G401.6 (cell line): ENCODE data around the gene CTNND1.

Experiments used
- FAIRE-seq: peaks from 2 replicates; lab custom pipeline; 2012; peaks lifted over from hg19 to GRCh38; lab: Jason Lieb, UNC

Gene CTNND1

DNA sequence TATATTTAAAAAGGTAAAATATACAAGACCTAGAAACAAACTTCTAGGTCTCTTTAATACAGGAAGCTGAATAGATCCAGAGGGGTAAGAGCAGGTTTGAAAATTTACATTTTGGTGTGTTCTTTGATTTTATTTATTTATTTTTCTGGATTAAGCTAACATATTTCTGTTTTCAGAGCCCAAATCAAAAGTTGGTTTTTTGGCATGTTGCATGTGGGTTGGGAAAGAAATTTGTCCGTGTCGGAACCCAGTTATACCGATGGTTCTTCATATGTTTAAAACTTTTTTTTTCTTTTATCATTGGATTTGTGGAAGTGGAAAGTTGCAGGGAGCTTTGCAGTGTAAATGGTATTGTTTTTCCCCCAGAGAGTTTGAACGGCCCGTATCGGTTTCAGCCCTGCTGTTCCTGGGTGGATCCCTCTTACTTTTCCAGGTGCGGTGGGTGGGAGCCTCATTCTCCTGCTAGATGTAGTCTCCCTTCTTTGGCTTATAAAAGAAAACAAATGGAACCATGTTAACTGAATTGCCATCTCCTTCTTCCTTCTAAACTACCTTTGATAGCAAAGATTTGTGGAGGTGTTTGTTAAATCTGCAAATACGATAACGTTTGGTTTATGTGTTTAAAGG, 746 bp downstream of the CTNND1 start:
- no peak for FAIRE-seq

DNA sequence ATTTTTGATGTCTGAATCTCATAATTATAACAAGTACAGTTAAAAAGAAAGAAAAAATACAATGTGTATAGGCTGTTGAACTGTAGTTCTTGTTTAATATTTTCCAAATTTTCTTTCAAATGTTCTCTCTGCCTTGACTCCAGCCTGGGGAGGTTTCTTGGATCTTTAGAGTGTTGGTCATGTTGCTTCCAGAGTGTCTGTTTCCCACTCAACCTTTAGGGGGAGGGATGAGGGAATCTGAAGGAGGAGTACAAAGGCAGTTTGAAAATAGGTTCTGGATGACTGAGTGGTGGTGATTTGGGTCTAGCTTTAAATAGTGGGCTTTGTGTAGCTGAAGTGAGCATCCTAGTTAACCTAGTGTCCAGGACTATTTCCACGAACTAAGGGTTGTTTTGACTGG, 2.0 kb downstream of the CTNND1 start:
- FAIRE-seq, result no peak

DNA sequence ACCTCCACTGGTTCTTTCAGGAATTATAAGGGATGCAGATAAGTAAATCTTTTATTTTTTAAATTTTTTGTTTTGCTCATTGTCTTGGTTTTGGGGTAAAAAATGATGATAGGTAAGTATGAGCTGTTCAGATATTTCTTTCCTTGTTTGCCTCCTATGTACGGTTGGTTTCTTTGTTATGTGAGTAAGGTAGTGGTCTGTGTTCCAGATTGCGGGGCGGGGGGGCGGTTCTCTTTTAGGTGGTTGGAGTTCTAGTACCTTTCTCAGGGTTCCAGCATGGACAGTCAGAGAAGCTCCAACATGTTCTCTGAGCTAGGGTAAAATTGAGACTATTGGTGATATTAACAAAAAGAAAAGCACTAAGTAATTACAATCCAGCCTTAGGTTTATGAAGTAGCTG, 2.4 kb downstream of the CTNND1 start:
- no peak for FAIRE-seq

DNA sequence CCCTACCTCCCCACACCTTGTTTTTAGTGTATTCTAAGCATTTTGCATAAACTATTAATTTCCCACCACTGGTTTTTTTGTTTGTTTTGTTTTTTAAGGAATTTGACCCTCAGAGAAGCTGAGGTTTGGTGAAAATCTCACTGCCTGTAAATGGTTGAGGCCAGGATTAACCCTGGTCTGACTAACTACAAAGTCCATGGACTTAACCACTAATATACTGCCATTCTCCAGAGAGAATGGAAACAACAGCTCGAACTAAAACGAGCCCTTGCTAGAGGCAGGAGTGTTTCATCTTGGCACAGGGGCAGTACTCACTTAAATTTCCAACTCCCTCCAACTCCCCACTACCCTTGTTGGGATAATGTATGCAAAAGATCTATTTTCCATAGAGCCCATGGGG, 3.0 kb downstream of the CTNND1 start:
- no peak for FAIRE-seq

DNA sequence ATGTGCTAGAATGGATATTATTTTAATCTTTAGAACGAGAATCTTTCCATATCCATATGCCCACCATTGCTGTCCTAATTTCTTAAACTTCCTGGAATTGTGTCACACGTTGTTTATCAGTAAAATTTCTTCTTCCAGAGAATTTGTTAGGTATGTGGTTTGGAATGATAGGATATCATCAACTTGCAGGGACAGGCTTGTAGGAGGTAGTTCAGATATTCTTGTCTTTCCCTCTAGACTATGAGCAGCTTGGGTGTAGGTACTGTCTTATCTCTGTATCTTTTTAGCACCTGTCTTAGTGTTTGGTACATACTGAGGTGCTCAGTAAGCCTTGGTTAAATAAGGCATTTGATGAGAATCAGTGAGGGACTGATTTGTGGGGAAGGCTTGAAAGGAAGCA, 3.4 kb downstream of the CTNND1 start:
- FAIRE-seq, result no peak

DNA sequence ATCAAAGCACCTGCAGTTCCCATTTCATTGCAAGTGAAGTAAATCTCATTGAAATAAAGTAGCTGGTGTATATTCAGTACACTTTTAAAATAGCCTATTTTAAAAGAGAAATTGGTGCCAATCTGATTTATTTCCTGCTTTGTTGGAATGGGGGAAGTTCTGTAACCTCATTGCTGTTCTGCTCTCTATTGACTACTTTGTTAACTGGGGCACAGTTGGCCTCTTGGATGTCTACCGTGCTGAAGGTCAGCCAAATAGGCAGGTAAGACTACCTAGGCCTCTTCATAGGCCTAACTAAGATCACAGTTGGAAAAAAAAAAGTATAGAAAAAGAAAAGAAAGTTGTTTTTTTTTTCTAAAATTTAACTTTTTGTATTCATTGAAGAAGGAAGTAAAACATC, 9.2 kb downstream of the CTNND1 start:
- FAIRE-seq, result no peak

- no peak for FAIRE-seq
These were observed 9.8 kb downstream of the CTNND1 start for GRCh38 chr11:57771365-57771764.

DNA sequence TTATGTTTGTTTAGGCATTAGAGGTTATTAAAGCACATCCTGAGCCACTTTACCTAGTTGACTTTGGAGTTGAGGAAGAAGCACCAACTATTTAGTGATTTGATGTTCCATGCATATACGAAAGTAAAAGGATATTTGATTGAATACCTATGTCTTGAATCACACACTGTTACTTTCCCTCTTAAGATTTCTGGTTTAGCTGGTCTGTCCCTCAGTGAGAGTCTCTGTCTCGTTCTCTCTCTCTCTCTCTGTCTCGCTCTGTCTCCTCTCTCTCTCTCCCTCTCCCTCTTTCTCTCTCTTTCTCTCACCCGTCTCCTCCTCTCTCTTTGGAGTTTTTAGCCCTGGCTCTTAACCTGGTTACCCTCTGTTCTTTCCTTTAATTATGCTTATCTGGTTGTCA, 11.0 kb downstream of the CTNND1 start:
- no peak for FAIRE-seq

- FAIRE-seq, result no peak
These were observed 11.5 kb downstream of the CTNND1 start for GRCh38 chr11:57773026-57773598.

GRCh38 chr11:57775491-57775890, 13.9 kb downstream of the CTNND1 start:
- no peak for FAIRE-seq

- FAIRE-seq, result no peak
These were observed 14.5 kb downstream of the CTNND1 start for GRCh38 chr11:57776031-57776521.

GRCh38 chr11:57776577-57777210, 15.1 kb downstream of the CTNND1 start:
- no peak for FAIRE-seq

DNA sequence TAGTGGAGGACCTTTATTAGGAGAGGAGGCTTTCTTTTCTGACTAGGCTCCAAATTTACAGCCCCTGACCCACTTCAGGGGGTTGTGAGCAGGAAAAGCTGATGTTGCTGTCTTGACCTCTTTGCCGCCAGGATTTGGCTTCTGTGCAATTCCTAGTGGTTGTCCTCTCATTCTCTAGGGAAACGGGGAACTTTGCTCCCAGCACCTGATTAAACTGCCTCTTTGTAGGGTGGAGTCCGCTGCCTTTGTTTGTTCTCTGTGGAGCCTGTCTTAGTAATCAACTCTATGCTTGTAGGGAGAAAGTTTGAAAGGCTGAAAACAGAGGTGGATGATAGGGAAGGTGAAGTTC, 16.3 kb downstream of the CTNND1 start:
- no peak for FAIRE-seq

DNA sequence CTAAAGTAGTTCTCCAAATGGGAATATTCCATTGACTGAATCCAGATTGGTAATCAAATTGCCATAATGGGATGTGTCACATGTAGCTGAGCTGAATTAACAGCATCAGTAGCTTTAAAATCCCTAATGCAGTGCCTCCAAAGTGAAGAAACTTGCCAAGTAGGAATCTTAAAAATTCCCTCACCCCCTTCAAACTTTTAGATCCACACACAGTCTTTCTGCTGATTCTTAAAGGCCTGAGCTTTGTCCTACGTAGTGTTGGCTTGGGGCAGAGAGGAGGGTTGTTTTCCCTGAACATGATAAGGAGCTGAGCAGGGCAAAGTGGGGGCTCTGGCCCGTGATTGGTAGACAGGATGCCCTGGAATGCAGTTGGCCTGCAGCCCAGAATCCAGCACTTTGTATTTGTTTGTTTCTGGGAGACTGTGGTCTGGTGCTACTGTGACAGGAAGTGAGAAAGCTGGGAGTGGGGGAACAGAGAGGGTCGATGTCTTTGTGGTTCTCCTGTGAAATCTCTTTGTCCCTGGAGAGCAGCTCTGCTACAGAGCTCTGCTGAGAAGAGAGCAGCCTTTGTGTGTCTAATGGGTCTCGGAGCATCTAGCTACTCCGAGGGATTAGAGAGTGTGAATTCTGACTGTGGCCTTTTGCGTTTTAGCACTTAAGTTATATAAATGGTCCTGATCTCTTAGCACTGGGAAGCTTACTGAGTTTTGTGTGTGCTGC, 16.9 kb downstream of the CTNND1 start:
- no peak for FAIRE-seq

GRCh38 chr11:57779276-57779675, 17.7 kb downstream of the CTNND1 start:
- no peak for FAIRE-seq

GRCh38 chr11:57781529-57781943, 19.9 kb downstream of the CTNND1 start:
- FAIRE-seq, result no peak

GRCh38 chr11:57785072-57785471, 23.5 kb downstream of the CTNND1 start:
- FAIRE-seq, result no peak

DNA sequence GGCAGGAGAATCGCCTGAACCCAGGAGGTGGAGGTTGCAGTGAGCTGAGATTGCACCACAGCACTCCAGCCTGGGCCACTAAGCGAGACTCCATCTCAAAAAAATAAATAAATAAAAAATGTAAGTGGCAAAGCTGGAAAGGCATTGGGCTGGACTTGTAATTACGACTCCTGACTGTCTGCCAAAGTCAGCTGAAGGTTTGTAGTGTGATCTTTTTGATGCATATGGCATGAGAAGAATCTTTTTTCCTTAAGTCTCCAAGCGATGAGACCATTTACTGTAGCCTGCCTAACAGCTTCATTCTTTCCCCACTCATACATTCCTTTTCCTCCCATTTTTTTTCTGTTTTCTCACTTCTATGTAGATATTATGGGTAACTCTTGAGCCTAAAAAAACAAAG, 24.8 kb downstream of the CTNND1 start:
- no peak for FAIRE-seq

DNA sequence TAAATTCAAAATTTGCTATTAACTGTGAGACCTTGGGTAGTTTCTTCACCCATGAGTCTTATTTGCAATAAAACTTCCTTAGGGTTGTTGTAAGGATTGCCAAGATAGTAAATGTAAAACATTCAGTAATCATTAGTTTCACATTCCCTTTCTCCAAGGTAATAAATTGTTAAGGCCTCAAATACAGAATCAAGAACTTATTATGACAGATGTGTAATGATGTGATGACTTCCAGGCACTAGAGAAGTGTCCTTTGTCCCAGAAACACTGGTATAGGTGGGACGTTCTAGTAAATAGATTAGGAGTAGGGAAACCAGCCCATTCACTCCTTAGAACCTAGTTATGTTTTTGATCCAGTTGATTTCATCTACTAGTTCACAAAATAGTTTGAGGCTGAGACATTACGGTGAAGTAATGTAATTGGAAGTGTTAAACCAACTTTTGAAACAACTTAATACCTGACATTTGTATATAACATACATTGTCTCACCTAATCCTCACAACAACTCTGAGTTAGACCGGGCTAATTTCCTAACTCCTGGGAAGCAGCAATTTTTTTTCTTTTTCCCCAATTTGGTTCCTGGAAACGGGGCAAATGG, 25.5 kb downstream of the CTNND1 start:
- no peak for FAIRE-seq

DNA sequence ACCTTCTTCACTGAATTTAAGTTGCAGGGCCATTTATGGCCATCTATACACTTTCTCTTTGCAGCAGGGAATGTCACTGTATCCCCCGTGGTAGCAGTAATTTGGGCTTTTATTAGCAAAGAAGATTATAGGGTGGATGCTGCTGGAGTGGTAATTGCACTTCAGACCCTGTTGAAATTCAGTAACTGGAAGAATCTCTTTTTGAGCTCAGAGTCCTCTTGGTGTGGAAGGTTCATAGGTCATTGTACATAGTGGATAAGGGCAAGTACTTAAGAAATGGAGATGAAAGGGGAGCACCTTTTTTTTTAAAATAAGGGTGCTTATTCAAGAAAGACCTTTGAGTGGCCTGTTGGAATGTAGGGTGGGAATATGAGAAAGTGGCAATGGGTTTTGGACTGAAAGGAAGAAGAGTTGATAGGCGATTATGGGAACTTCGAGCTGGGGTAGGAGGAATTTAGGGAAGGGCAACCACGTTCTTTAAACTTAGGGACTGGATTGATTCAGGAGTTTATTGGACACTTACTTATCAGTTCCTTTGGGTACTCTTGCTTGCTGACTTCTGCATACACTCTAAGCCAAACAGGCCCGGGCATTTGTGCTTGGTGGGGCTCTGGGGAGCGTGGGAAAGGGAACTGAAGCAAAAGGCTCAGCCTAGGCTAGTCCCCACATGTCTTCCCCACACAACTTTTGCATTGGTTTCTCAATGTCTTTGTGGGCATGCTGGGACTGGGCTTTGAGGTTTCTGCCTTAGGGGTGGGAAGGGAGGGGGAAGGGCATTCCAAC, 26.5 kb downstream of the CTNND1 start:
- FAIRE-seq, result no peak

GRCh38 chr11:57788703-57789088, 27.1 kb downstream of the CTNND1 start:
- FAIRE-seq, result no peak
